Hypothalamus (tissue), 51 donors: ENCODE results near the gene LIM2.
A peak's percentile ranks its signal among the peaks of the same experiment; 100 is the strongest.

Experiments used
- DNase-seq, 51 donors: peaks; one replicate each; lab custom pipeline; 2025; lab: John Stamatoyannopoulos, UW

The LIM2 gene

GRCh38 chr19:51341976-51342580 lies 45.7 kb downstream of the LIM2 start, which contains the start of gene VSIG10L:
VSIG10L (minus strand) TSS chr19:51342139; CDS start chr19:51342124, 15 bp downstream.
- DNase-seq = no peak

- no peak for DNase-seq
Measured at GRCh38 chr19:51341066-51341465, 46.7 kb downstream of the LIM2 start.

GRCh38 chr19:51339687-51340656 lies 47.8 kb downstream of the LIM2 start:
- peak; percentile 25 to 97 (median 85) for DNase-seq

GRCh38 chr19:51339313-51339686 lies 48.5 kb downstream of the LIM2 start:
- DNase-seq = peak in 1 of 51 donors; percentile 66

GRCh38 chr19:51338563-51339312 lies 49.0 kb downstream of the LIM2 start:
- DNase-seq = peak in 48 of 51 donors; percentile 18 to 88 (median 52)

GRCh38 chr19:51337861-51338562 lies 49.8 kb downstream of the LIM2 start:
- DNase-seq = no peak

- DNase-seq = no peak
Measured at GRCh38 chr19:51337141-51337860, 50.5 kb downstream of the LIM2 start.

GRCh38 chr19:51333836-51334460 lies 53.8 kb downstream of the LIM2 start:
- no peak for DNase-seq

GRCh38 chr19:51331716-51332115 lies 56.1 kb downstream of the LIM2 start:
- no peak for DNase-seq

- DNase-seq = no peak
Measured at GRCh38 chr19:51331193-51331592, 56.6 kb downstream of the LIM2 start.

- no peak for DNase-seq
Measured at GRCh38 chr19:51330366-51330765, 57.4 kb downstream of the LIM2 start.
